ENCODE measurements around the gene HERC4. TPM values are rescaled to one million over a fixed set of nuclear protein-coding genes. Genes with fewer than 3 reads are reported as not detected.

HERC4 gene
- total RNA-seq, 1 experiment from 2014 or later, result 36.5 TPM

- no TSS peak for BruUV-seq (replicated peaks)
- Histone ChIP-seq H3K36me3 (ENCODE audit: control insufficient read depth in 1 of 2, insufficient read depth in 2 of 2, low read length in 2 of 2) (no peaks in the 10 kb centered on the region), H3K27me3 (ENCODE audit: insufficient read depth, low read length) (no peaks in the 10 kb centered on the region), H3K4me3 (replicated peaks in 1 of 2; ENCODE audit: low read depth in 1 of 2, low read length in 2 of 2) (no peak within 1 kb of the TSS), H2AFZ (ENCODE audit: low read depth, low read length, poor library complexity, severe bottlenecking) (no peak within 1 kb of the TSS), H4K20me1 (ENCODE audit: insufficient read depth) (no peaks in the 10 kb centered on the region), H3K4me1 (ENCODE audit: control insufficient read depth in 1 of 2, insufficient read depth in 2 of 2, low read length in 2 of 2) (peaks cover under 1 to 30% of the 10 kb centered on the region in 2 experiments), H3K27ac (ENCODE audit: low read depth, low read length) (no peak within 1 kb of the TSS), H3K4me2 (ENCODE audit: low read length) (no peak within 1 kb of the TSS), H3K9ac (ENCODE audit: low read length) (no peak within 1 kb of the TSS), H3K9me3 (ENCODE audit: control insufficient read depth in 1 of 2, insufficient read depth in 1 of 2, low read depth in 1 of 2, low read length in 2 of 2) (no peaks in the 10 kb centered on the region), H3K9me2 (ENCODE audit: insufficient read depth) (no peaks in the 10 kb centered on the region), H3K79me2 (ENCODE audit: insufficient read depth, low read length) (no peaks in the 10 kb centered on the region)
- no peak for ATAC-seq
- CTCF ChIA-PET, result no interaction called here
- POLR2A ChIA-PET, result no interaction called here
- RAD21 ChIA-PET (ENCODE audit: low non-redundant PET in 1 of 2, low total read pairs in 2 of 2, uncharacterized antibody in 2 of 2, unreplicated experiment in 2 of 2), result no interaction called here
- TF ChIP-seq ATF3 (IDR thresholded peaks at IDR 0.05) (no peak), SIN3A (IDR thresholded peaks at IDR 0.05; ENCODE audit: low read depth) (no peak), SRF (IDR thresholded peaks at IDR 0.05; ENCODE audit: low read depth) (no peak), RAD21 (IDR thresholded peaks at IDR 0.05; ENCODE audit: low read depth) (no peak), TCF7L2 (IDR thresholded peaks at IDR 0.05; ENCODE audit: borderline replicate concordance, extremely low read depth, insufficient read depth, insufficient read length) (no peak), EZH2phosphoT487 (IDR thresholded peaks at IDR 0.05; ENCODE audit: borderline replicate concordance) (no peak), CEBPB (IDR thresholded peaks at IDR 0.05; ENCODE audit: low read depth) (no peak), REST (IDR thresholded peaks at IDR 0.05; ENCODE audit: low read depth) (no peak), POLR2AphosphoS5 (IDR thresholded peaks at IDR 0.05; ENCODE audit: low read depth, low read length) (no peak), POLR2A (IDR thresholded peaks at IDR 0.05; ENCODE audit: borderline replicate concordance, extremely low read depth, insufficient read depth, insufficient read length) (no peak), CTCF (IDR thresholded peaks at IDR 0.05 in 2 of 3, conservative IDR thresholded peaks at IDR 0.05 in 1 of 3; ENCODE audit: borderline replicate concordance in 1 of 3, insufficient read depth in 1 of 3, low read depth in 2 of 3, low read length in 2 of 3) (no peak)
- intact Hi-C loops (cut with micrococcal nuclease), result no loop called here
- no peak for DNase-seq (ENCODE audit: low read depth, low spot score)
These were observed 34.2 kb upstream of the HERC4 start, which contains the start of gene MYPN for GRCh38 chr10:68109331-68109730. MYPN (plus strand) TSS chr10:68109488; CDS start chr10:68121439, 11,951 bp downstream.
